H1 (cell line): Measurements from ENCODE around the gene ZNF28. TPM values are rescaled to one million over a fixed set of nuclear protein-coding genes. Genes with fewer than 3 reads are reported as not detected.

Source experiments
- ATF2 ChIP-seq: IDR thresholded peaks from 2 replicates; pipeline ENCODE4 v1.6.1; 2012; ENCODE audit warnings: low read length, inconsistent platforms
- EP300 ChIP-seq, 2 experiments: IDR thresholded peaks; 1 replicate in 1 of 2; 2 replicates in 1 of 2; pipeline ENCODE4 v1.6.1; 2011 to 2012; ENCODE audit warnings: low read depth in 2 of 2, low read length in 2 of 2, mild to moderate bottlenecking in 2 of 2, borderline replicate concordance in 1 of 2, inconsistent platforms in 1 of 2, moderate library complexity in 1 of 2
- HDAC2 ChIP-seq, 2 experiments: fragments of 300-600 bp in 1 of 2; sonication (generic) in 1 of 2; IDR thresholded peaks; 2 replicates each; pipeline ENCODE4 v1.6.1; 2011 to 2012; ENCODE audit warnings: low read depth in 2 of 2, low read length in 2 of 2, mild to moderate bottlenecking in 2 of 2, moderate library complexity in 2 of 2, borderline replicate concordance in 1 of 2, inconsistent platforms in 1 of 2
- JUND ChIP-seq: IDR thresholded peaks from 2 replicates; pipeline ENCODE4 v1.6.1; 2011; ENCODE audit warnings: mild to moderate bottlenecking, improper control_type of control experiment, low read length
- polyA plus RNA-seq, 7 experiments: library from polyadenylated mRNA; depleted of rRNA in 3 of 7; stranded (reverse) in 5 of 7; unstranded in 2 of 7; fragments of >200 nt in 5 of 7; fragments of 200-250 nt in 2 of 7; gene quantifications; 1 replicate in 5 of 7; 2 replicates in 1 of 7; 4 replicates in 1 of 7; pipeline versions ENCODE4 v1.2.1 to v1.2.3, GENCODE V29; 2011 to 2013; ENCODE audit warnings: missing spikeins in 2 of 7, mixed read lengths in 2 of 7
- total RNA-seq: library from RNA; stranded (reverse); fragmentation: NEBNext Ultra II Directional; extraction: Animal tissue kit (Norgen Biotek cat#: 25700); gene quantifications from 2 replicates; pipeline ENCODE4 v1.2.1, GENCODE V29; 2021

Gene ZNF28
- total and polyA plus RNA-seq, 2 of the 8 experiments (the other 6 are each of a cell fraction or from before 2014, with no cell fraction given) = 7.3 to 23.0 TPM

- TF ChIP-seq HDAC2 (IDR thresholded peaks at IDR 0.05; ENCODE audit: borderline replicate concordance in 1 of 2, low read depth in 2 of 2, low read length in 2 of 2) (no peak), EP300 (IDR thresholded peaks at IDR 0.05; ENCODE audit: borderline replicate concordance in 1 of 2, low read depth in 2 of 2, low read length in 2 of 2) (no peak), JUND (no peak), ATF2 (no peak)
These were observed 32.0 kb downstream of the ZNF28 start (continued) for GRCh38 chr19:52789440-52789839.
